ENCODE measurements around the gene RABAC1.

The RABAC1 gene

DNA sequence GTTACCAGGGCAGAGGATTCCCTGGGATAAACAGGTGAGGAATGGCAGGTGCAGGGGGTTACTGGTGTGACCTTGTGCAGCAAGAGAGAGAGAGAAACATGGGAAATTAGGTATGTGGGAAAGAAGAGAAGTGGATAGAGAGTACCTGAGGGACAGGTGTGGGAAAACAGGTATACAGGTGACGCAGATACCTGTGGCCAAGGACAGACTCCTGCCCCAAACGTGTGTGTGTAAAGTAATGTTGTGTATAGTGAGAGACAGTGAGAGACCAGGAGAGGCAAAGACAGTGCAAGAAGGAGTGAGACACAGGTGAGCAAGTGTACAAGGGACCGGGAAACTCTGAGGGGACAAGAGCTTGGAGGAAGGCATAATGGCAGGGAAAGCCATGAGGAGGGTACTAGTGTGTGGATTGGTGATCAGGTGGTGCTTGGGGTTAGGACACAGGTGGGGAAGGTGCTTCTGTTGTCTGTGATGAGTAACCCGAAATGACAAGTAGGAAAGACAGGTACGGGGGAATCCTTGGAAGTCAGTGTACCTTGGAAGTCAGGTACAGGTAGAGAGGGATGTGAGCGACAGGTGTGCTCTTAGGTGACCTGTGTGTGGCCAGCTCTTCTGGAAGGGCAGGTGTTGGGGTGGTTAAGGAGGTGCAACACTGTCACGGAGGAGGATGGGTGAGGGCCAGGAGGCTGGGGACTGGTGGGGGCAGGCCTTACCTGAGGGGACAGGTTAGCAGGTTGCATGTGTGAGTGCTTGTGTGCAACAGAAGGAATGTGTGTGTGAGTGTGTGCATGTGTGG lies 33.7 kb downstream of the RABAC1 start:
- no peak for DNase-seq (ENCODE audit: low read depth in 1 of 2, low spot score in 1 of 2)
- H3K4me3 ChIP-seq (replicated peaks; ENCODE audit: insufficient read depth, low read length): no peak overlapping the region
- no peak for TF ChIP-seq POLR2AphosphoS5 (IDR thresholded peaks at IDR 0.05; ENCODE audit: low read depth)
- H3K27ac ChIP-seq (replicated peaks): no peak overlapping the region
- H3K27me3 ChIP-seq (ENCODE audit: insufficient read depth, poor library complexity, severe bottlenecking): peaks cover 46% of the 10 kb centered on the region

DNA sequence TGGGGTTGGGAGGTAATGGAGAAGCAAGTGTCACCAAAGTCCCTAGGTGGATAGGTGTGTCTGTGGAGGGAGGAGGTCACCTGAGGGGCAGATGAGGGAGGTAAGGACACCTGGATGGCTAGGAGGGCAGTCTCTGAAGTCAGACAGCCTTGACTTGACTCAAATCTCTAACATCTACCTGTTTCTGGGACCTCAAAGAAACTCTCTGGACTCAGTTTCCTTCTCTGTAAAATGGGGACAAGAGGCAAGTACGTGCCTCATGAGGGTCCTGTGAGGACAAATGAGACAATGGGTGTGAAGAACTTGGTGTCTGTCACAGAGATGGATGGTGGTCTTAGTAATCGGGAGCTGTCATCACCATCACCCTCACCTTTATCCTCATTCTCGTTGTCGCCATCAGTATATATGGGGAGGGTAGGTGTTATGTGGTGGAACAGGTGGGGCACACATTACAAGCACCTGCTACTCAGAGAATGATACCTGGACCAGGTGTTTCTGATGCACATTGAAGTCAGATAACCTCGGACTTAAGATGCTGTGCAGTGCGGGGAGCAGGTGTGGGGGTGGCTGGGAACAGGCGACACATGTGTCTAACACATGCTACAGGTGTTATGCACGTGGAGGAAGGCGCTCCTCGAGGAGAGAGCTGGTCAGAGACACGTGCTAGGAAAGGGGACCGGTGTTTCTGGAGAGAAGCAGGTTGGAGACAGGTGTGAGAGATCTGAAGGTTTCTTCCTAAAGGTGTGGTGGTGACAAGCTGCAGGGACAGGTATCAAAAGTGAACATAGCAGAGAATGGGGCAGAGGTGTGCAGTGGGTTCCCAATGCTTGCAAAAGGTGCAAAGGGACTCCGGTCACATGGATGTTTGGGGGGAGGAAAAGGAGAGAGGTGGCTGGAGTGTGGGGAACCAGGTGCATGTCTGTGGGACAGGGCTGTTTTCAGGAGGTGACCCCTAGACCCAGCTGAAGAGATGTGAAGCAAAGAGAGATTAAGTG lies 34.7 kb downstream of the RABAC1 start:
- no peak for TF ChIP-seq POLR2AphosphoS5 (IDR thresholded peaks at IDR 0.05; ENCODE audit: low read depth)
- TF ChIP-seq, protein P1, sequence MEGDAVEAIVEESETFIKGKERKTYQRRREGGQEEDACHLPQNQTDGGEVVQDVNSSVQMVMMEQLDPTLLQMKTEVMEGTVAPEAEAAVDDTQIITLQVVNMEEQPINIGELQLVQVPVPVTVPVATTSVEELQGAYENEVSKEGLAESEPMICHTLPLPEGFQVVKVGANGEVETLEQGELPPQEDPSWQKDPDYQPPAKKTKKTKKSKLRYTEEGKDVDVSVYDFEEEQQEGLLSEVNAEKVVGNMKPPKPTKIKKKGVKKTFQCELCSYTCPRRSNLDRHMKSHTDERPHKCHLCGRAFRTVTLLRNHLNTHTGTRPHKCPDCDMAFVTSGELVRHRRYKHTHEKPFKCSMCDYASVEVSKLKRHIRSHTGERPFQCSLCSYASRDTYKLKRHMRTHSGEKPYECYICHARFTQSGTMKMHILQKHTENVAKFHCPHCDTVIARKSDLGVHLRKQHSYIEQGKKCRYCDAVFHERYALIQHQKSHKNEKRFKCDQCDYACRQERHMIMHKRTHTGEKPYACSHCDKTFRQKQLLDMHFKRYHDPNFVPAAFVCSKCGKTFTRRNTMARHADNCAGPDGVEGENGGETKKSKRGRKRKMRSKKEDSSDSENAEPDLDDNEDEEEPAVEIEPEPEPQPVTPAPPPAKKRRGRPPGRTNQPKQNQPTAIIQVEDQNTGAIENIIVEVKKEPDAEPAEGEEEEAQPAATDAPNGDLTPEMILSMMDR (IDR thresholded peaks at IDR 0.05; ENCODE audit: insufficient read depth, low read length): no peak
- no peak for TF ChIP-seq SPI1 (IDR thresholded peaks at IDR 0.05; ENCODE audit: borderline replicate concordance, low read depth)
- TF ChIP-seq GABPA (IDR thresholded peaks at IDR 0.05; ENCODE audit: low read depth): no peak
- TF ChIP-seq, protein P2, sequence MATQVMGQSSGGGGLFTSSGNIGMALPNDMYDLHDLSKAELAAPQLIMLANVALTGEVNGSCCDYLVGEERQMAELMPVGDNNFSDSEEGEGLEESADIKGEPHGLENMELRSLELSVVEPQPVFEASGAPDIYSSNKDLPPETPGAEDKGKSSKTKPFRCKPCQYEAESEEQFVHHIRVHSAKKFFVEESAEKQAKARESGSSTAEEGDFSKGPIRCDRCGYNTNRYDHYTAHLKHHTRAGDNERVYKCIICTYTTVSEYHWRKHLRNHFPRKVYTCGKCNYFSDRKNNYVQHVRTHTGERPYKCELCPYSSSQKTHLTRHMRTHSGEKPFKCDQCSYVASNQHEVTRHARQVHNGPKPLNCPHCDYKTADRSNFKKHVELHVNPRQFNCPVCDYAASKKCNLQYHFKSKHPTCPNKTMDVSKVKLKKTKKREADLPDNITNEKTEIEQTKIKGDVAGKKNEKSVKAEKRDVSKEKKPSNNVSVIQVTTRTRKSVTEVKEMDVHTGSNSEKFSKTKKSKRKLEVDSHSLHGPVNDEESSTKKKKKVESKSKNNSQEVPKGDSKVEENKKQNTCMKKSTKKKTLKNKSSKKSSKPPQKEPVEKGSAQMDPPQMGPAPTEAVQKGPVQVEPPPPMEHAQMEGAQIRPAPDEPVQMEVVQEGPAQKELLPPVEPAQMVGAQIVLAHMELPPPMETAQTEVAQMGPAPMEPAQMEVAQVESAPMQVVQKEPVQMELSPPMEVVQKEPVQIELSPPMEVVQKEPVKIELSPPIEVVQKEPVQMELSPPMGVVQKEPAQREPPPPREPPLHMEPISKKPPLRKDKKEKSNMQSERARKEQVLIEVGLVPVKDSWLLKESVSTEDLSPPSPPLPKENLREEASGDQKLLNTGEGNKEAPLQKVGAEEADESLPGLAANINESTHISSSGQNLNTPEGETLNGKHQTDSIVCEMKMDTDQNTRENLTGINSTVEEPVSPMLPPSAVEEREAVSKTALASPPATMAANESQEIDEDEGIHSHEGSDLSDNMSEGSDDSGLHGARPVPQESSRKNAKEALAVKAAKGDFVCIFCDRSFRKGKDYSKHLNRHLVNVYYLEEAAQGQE (IDR thresholded peaks at IDR 0.05; ENCODE audit: insufficient replicate concordance, low read depth): no peak
- peaks cover 40% of the 10 kb centered on the region for H3K27me3 ChIP-seq (ENCODE audit: insufficient read depth, poor library complexity, severe bottlenecking)
- no peak for DNase-seq (ENCODE audit: low read depth in 1 of 2, low spot score in 1 of 2)
- H3K27ac ChIP-seq (replicated peaks): no peak overlapping the region
- no peak overlapping the region for H3K4me3 ChIP-seq (replicated peaks; ENCODE audit: insufficient read depth, low read length)

DNA sequence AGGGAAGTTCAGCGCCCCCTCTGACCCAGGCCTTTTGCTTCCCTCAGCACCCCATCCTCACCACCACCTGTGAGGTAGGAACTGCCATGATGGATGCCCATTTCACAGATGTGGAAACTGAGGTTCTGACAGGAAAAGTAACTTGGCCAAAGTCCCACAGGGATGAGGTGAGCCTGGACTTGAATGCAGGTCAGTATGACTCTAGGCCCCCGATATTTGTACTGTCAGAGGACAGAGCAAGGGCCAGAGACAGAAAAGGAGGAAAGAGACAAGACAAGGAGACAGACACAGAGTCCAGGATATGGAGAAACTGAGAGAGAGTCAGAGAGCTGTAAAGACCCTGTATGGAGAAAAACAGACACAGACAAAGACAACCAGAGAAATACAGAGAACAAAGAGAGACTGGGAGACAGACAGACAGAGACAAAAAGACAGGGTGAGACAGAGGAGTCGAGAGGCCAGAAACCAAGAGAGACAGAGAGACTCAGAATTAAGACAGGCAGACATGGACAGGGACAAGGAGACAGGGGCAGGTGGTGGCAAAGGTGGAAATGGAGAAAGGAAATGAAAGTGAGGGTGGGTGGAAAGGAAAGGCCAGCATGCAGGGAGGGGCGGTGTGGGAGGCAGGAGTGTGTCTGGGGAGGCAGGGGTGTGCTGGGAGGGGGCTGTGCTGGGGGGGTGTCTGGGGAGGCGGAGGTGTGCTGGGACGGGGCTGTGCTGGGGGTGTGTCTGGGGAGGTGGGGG lies 35.9 kb downstream of the RABAC1 start:
- DNase-seq (ENCODE audit: low read depth in 1 of 2, low spot score in 1 of 2): no peak
- H3K4me3 ChIP-seq (replicated peaks; ENCODE audit: insufficient read depth, low read length): no peak overlapping the region
- TF ChIP-seq GABPA (IDR thresholded peaks at IDR 0.05; ENCODE audit: low read depth): no peak
- TF ChIP-seq, protein P1 (IDR thresholded peaks at IDR 0.05; ENCODE audit: insufficient read depth, low read length): no peak
- no peak for TF ChIP-seq SPI1 (IDR thresholded peaks at IDR 0.05; ENCODE audit: borderline replicate concordance, low read depth)
- TF ChIP-seq POLR2AphosphoS5 (IDR thresholded peaks at IDR 0.05; ENCODE audit: low read depth): no peak
- TF ChIP-seq, protein P2 (IDR thresholded peaks at IDR 0.05; ENCODE audit: insufficient replicate concordance, low read depth): no peak
- no peak overlapping the region for H3K27ac ChIP-seq (replicated peaks)
- H3K27me3 ChIP-seq (ENCODE audit: insufficient read depth, poor library complexity, severe bottlenecking): peaks cover 35% of the 10 kb centered on the region

All from HL-60 (cell line).